Neuron (in vitro differentiated cells): ENCODE results near the gene ECE1.
"Not testable (repeated sequence)": the region's sequence is repeated elsewhere in the genome, so short reads cannot be mapped to it uniquely, and the experiment has no call there.

Experiments
- H2AFZ ChIP-seq: one replicate; pipeline ENCODE4 v1.6.1; 2013; ENCODE audit warnings: low read depth, mild to moderate bottlenecking, inconsistent platforms, low read length, moderate library complexity
- H3K27me3 ChIP-seq: one replicate; pipeline ENCODE4 v1.6.1; 2013; ENCODE audit warnings: low read length; ENCODE audit not compliant: insufficient read depth
- H3K36me3 ChIP-seq: one replicate; pipeline ENCODE4 v1.6.1; 2013; ENCODE audit warnings: low read length; ENCODE audit not compliant: insufficient read depth
- H3K4me1 ChIP-seq: one replicate; pipeline ENCODE4 v1.6.1; 2013; ENCODE audit warnings: low read length; ENCODE audit not compliant: insufficient read depth
- H3K4me3 ChIP-seq: 2 replicates; pipeline ENCODE4 v1.5.1; 2013; ENCODE audit warnings: mild to moderate bottlenecking, low read length, moderate library complexity
- H3K9me3 ChIP-seq: one replicate; pipeline ENCODE4 v1.6.1; 2013; ENCODE audit warnings: low read length

Gene ECE1

GRCh38 chr1:21201650-21202049 lies 88.6 kb downstream of the ECE1 start:
- Histone ChIP-seq H3K4me1 (peaks cover 5% of the 10 kb centered on the region), H3K27me3 (no peaks in the 10 kb centered on the region), H3K36me3 (no peaks in the 10 kb centered on the region), H2AFZ (no peak overlapping the region), H3K4me3 (no peak overlapping the region), H3K9me3 (no peaks in the 10 kb centered on the region)

- H3K4me3 ChIP-seq, H3K27me3 ChIP-seq, H3K4me1 ChIP-seq, H3K36me3 ChIP-seq, H3K9me3 ChIP-seq, H2AFZ ChIP-seq: not testable (repeated sequence)
Measured at GRCh38 chr1:21201238-21201637, 89.0 kb downstream of the ECE1 start.

- Histone ChIP-seq H3K9me3 (no peaks in the 10 kb centered on the region), H3K4me1 (peaks cover 5% of the 10 kb centered on the region)
Measured at GRCh38 chr1:21200767-21201166, 89.5 kb downstream of the ECE1 start.

GRCh38 chr1:21198929-21199328 lies 91.3 kb downstream of the ECE1 start:
- Histone ChIP-seq H3K9me3 (no peaks in the 10 kb centered on the region), H3K27me3 (no peaks in the 10 kb centered on the region), H3K4me1 (peaks cover 10% of the 10 kb centered on the region), H3K36me3 (no peaks in the 10 kb centered on the region), H3K4me3 (no peak overlapping the region), H2AFZ (no peak overlapping the region)

More at GRCh38 chr1:21200767-21201166, 89.5 kb downstream of the ECE1 start:
- no peak overlapping the region for H3K4me3 ChIP-seq
- no peaks in the 10 kb centered on the region for H3K27me3 ChIP-seq
- no peaks in the 10 kb centered on the region for H3K36me3 ChIP-seq
- H2AFZ ChIP-seq, result no peak overlapping the region

- no peaks in the 10 kb centered on the region for H3K27me3 ChIP-seq
- H2AFZ ChIP-seq, result no peak overlapping the region
Measured at GRCh38 chr1:21192871-21193270, 97.4 kb downstream of the ECE1 start.

GRCh38 chr1:21192284-21192683 lies 98.0 kb downstream of the ECE1 start:
- Histone ChIP-seq H2AFZ (no peak overlapping the region), H3K4me1 (peaks cover 20% of the 10 kb centered on the region), H3K4me3 (no peak overlapping the region), H3K27me3 (no peaks in the 10 kb centered on the region), H3K36me3 (no peaks in the 10 kb centered on the region), H3K9me3 (no peaks in the 10 kb centered on the region)

More at GRCh38 chr1:21192871-21193270, 97.4 kb downstream of the ECE1 start:
- H3K36me3 ChIP-seq, result no peaks in the 10 kb centered on the region
- peaks cover 20% of the 10 kb centered on the region for H3K4me1 ChIP-seq
- no peak overlapping the region for H3K4me3 ChIP-seq
- H3K9me3 ChIP-seq, result no peaks in the 10 kb centered on the region

GRCh38 chr1:21190771-21191170 lies 99.5 kb downstream of the ECE1 start:
- H3K4me3 ChIP-seq, H3K36me3 ChIP-seq, H3K27me3 ChIP-seq, H3K9me3 ChIP-seq, H2AFZ ChIP-seq: not testable (repeated sequence)
- peaks cover 20% of the 10 kb centered on the region for H3K4me1 ChIP-seq

- Histone ChIP-seq H3K27me3 (no peaks in the 10 kb centered on the region), H3K9me3 (no peaks in the 10 kb centered on the region), H3K4me3 (no peak overlapping the region), H2AFZ (no peak overlapping the region), H3K36me3 (no peaks in the 10 kb centered on the region), H3K4me1 (peaks cover 20% of the 10 kb centered on the region)
Measured at GRCh38 chr1:21189906-21190500, 100.3 kb downstream of the ECE1 start.

- Histone ChIP-seq H3K4me3 (no peak overlapping the region), H3K36me3 (no peaks in the 10 kb centered on the region), H3K27me3 (no peaks in the 10 kb centered on the region), H3K4me1 (peaks cover 15% of the 10 kb centered on the region), H2AFZ (no peak overlapping the region), H3K9me3 (no peaks in the 10 kb centered on the region)
Measured at GRCh38 chr1:21189421-21189820, 100.8 kb downstream of the ECE1 start.

GRCh38 chr1:21188235-21188634 lies 102.0 kb downstream of the ECE1 start:
- no peaks in the 10 kb centered on the region for H3K27me3 ChIP-seq
- no peaks in the 10 kb centered on the region for H3K9me3 ChIP-seq

GRCh38 chr1:21185221-21185731 lies 105.0 kb downstream of the ECE1 start:
- Histone ChIP-seq H3K36me3 (no peaks in the 10 kb centered on the region), H3K4me3 (no peak overlapping the region), H2AFZ (no peak overlapping the region), H3K9me3 (no peaks in the 10 kb centered on the region), H3K27me3 (no peaks in the 10 kb centered on the region), H3K4me1 (no peaks in the 10 kb centered on the region)

More at GRCh38 chr1:21188235-21188634, 102.0 kb downstream of the ECE1 start:
- H3K4me3 ChIP-seq, result no peak overlapping the region
- no peaks in the 10 kb centered on the region for H3K36me3 ChIP-seq
- H3K4me1 ChIP-seq, result peaks cover 13% of the 10 kb centered on the region
- H2AFZ ChIP-seq, result no peak overlapping the region

- H3K27me3 ChIP-seq, result no peaks in the 10 kb centered on the region
- no peaks in the 10 kb centered on the region for H3K4me1 ChIP-seq
- H2AFZ ChIP-seq, result no peak overlapping the region
- no peak overlapping the region for H3K4me3 ChIP-seq
- H3K36me3 ChIP-seq, result no peaks in the 10 kb centered on the region
- no peaks in the 10 kb centered on the region for H3K9me3 ChIP-seq
Measured at GRCh38 chr1:21184276-21184675, 106.0 kb downstream of the ECE1 start.

- Histone ChIP-seq H3K4me1 (peaks cover under 1% of the 10 kb centered on the region), H3K36me3 (no peaks in the 10 kb centered on the region), H2AFZ (no peak overlapping the region), H3K9me3 (no peaks in the 10 kb centered on the region), H3K27me3 (no peaks in the 10 kb centered on the region), H3K4me3 (no peak overlapping the region)
Measured at GRCh38 chr1:21182181-21182731, 108.0 kb downstream of the ECE1 start.

- not testable (repeated sequence) for H3K27me3 ChIP-seq, H3K36me3 ChIP-seq, H3K4me3 ChIP-seq, H3K9me3 ChIP-seq, H2AFZ ChIP-seq
- H3K4me1 ChIP-seq, result peaks cover 19% of the 10 kb centered on the region
Measured at GRCh38 chr1:21178271-21178670, 112.0 kb downstream of the ECE1 start.
